WTC11 (cell line): Measurements from ENCODE around the gene PTTG1IP2.

ENCODE experiments used
- CREB1 ChIP-seq: sonication (generic); formaldehyde crosslinking; IDR thresholded peaks from 2 replicates; pipeline ENCODE4 v1.8.0; 2023; ENCODE audit warnings: mild to moderate bottlenecking, missing genetic modification reagents
- CTCF ChIP-seq: fragments of 200-600 bp; IDR thresholded peaks from 2 replicates; pipeline ENCODE4 v1.8.0; 2022; ENCODE audit warnings: antibody characterized with exemption
- FOXP1 ChIP-seq: sonication (generic); formaldehyde crosslinking; IDR thresholded peaks from 2 replicates; pipeline ENCODE4 v1.8.0; 2022; ENCODE audit warnings: missing genetic modification reagents, mild to moderate bottlenecking, moderate library complexity, borderline replicate concordance
- GABPB1 ChIP-seq: sonication (generic); formaldehyde crosslinking; IDR thresholded peaks from 2 replicates; pipeline ENCODE4 v1.8.1; 2023; ENCODE audit warnings: mild to moderate bottlenecking, missing genetic modification reagents
- JUN ChIP-seq: sonication (generic); formaldehyde crosslinking; IDR thresholded peaks from 2 replicates; pipeline ENCODE4 v1.8.0; 2023; ENCODE audit warnings: mild to moderate bottlenecking, missing genetic modification reagents
- TP53 ChIP-seq: sonication (generic); formaldehyde crosslinking; IDR thresholded peaks from 2 replicates; pipeline ENCODE4 v1.8.1; 2023; ENCODE audit warnings: mild to moderate bottlenecking, missing genetic modification reagents
- ZNF138 ChIP-seq: sonication (generic); formaldehyde crosslinking; conservative IDR thresholded peaks from 2 replicates; pipeline ENCODE4 v1.8.1; 2022; ENCODE audit warnings: mild to moderate bottlenecking, moderate library complexity, missing genetic modification reagents
- ZNF396 ChIP-seq: fragments of 250-450 bp; sonication (Bioruptor Pico); IDR thresholded peaks from 2 replicates; pipeline ENCODE4 v1.8.0; 2021; ENCODE audit warnings: mild to moderate bottlenecking, moderate library complexity, borderline replicate concordance

GRCh38 chr7:90560730-90561129, 91.3 kb downstream of the PTTG1IP2 start:
- TF ChIP-seq CTCF (no peak), ZNF138 (CRISPR knock-in tag) (no peak), JUN (CRISPR knock-in tag) (no peak), FOXP1 (CRISPR knock-in tag) (no peak), CREB1 (no peak), TP53 (CRISPR knock-in tag) (no peak), GABPB1 (CRISPR knock-in tag) (no peak), ZNF396 (CRISPR knock-in tag) (no peak)
